DMS153 treated with DMSO at 0.1 percent for 48 hours (cell line): ENCODE results near the gene CCL27.
A peak's percentile ranks its signal among the peaks of the same experiment; 100 is the strongest.

Source experiments
- DNase-seq: peaks from one replicate; lab custom pipeline; 2025; ENCODE audit not compliant: unreplicated experiment; lab: John Stamatoyannopoulos, UW

The CCL27 gene

DNA sequence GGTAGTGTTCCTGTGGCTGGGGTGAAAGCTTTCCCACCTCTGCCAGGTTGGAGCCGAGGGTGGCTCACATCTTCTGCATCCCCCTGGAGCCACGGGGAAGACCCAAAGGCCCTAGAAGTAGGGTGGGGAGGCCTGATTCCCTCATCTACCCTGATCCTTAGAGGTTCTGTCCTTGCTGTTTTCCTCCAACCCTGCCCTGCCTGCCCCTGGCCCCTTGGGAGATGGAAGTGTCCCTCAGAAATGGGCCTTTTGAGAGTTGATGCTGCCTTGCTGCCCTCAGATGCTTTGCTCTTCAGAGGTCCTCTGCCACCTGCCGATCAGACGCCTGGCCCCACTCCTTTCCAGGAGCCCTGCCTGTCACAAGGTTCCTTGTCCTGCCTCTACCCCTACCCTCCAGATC is 22.4 kb upstream of the CCL27 start:
- DNase-seq: no peak

GRCh38 chr9:34684145-34684544 is 21.7 kb upstream of the CCL27 start:
- DNase-seq: no peak

DNA sequence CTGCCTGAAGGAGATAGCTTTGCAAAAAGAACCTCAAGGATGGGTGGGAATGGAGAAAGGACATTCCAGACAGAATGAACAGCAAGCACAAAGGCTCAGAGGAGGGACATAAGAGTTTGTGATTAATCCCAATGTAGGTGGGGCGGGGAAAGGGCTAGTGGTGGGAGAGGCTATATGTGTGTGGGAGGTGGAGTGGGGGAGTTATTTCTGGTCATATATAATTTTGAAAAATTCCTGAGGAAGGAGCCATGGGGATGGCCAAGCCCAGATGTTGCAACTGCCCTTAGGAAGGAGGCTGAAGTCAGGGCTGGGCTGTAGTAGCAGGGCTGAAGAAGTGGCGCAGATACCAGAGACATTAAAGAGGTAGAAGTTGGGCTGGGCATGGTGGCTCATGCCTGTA is 13.4 kb upstream of the CCL27 start:
- no peak for DNase-seq

DNA sequence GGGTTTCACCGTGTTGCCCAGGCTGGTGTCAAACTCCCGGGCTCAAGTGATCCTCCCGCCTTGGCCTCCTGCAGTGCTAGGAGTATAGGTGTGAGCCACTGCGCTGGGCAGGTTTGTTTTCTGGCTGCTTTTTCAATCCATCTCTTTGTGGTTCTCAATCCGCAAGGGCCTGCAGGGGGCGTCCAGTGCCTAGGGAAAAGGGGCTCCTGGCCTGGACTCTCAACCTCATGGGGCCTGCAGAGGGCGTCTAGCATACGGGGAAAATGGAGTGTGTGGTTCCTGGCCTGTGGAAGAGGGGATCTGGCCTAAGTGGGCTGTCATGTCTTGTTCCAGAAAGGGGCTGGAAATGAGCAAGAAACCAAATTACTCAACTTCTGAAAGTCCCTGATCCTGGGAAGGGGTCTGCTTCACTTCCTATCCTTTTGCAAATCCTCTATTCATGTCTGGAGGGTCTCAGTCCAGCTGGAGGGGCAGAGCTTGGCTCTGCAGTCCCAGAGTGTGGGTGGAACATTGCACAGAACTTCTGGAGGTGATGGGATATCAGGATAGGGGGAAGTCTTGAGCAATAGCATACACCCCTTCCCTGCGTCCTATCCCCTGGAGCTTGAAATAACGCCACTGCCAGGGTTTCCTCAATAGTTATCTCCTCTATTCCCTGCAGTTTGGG is 12.7 kb upstream of the CCL27 start:
- DNase-seq: peak; percentile 38

GRCh38 chr9:34674440-34674839 is 12.0 kb upstream of the CCL27 start:
- no peak for DNase-seq

GRCh38 chr9:34671307-34671706 is 8.8 kb upstream of the CCL27 start:
- no peak for DNase-seq

GRCh38 chr9:34669809-34670562 is 7.5 kb upstream of the CCL27 start:
- no peak for DNase-seq

DNA sequence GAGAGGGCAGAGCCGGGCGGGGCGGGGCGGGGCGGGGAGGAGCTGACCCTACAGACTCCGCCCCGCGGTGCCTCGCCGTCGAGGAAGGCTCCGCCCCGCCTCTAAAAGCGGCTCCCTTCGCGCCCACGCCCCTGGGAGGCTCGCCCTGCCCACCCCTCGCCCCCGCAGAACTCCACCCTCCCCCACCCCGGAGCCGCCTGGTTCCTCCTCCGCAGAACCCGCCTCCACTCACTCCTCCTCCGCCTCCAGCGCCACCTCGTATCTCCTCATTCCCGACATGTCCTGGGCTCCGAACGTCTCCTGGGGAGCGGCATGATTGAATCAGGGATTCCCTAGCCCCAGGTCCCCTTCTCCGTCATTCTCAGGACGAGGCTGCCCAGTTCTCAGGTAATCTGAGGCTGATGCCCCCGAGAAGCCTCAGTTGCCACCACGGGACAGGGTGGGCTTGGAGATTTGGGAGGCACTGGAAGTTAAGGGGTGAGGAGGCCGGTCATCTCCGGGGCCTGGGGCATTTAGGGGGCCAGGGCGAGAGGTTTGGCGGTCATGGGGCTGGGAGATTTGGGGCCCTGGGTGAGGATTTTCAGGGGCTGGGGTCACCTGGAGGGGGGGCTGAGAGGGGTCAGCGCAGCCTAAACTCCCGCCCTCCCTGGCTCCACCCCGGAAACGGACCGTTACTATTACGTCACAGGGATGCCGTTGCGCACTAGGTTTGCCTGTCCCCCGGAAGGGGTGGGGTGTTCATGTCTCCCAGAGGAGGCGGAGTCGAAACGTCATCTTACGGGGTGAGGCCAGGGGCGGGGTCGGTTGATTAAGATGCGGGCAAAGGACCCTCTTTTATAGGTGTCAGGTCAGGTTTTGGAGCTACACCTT is 3.2 kb upstream of the CCL27 start:
- DNase-seq: peak; percentile 81

- no peak for DNase-seq
Observed at GRCh38 chr9:34665067-34665380, 2.6 kb upstream of the CCL27 start.

GRCh38 chr9:34664281-34665066 is 2.0 kb upstream of the CCL27 start:
- peak; percentile 29 for DNase-seq

- DNase-seq: no peak
Observed at GRCh38 chr9:34663303-34663605, 797 bp upstream of the CCL27 start.

DNA sequence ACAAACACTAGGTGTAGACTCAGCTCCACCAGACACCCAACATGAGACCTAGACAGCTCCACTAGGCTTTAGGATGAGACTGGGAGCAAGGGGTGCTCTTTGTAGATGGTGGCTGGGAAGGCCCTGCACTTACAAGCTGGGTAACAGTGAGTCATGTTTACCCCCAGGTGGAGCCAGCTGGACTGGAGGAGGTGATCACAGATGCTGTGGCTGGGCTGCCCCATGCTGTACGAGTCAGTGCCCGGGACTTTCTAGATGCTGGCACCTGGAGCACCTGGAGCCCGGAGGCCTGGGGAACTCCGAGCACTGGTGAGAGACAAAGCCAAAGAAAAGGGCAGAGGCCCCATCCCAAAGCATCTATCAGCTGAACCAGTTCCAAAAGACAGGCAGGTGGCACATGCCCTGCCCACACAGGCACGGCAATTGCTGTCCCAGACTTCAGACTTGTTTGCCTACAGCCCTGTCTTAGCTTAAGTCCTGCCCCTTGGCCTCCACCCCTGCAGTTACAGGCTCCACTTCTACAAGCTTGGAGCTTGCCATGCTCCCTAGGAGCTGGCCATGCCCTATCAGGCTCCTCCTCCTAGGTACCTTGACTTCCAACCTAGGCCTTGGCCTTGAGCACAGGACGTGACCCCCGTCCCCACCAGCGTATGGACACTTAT is 2.7 kb downstream of the CCL27 start:
- DNase-seq: no peak

DNA sequence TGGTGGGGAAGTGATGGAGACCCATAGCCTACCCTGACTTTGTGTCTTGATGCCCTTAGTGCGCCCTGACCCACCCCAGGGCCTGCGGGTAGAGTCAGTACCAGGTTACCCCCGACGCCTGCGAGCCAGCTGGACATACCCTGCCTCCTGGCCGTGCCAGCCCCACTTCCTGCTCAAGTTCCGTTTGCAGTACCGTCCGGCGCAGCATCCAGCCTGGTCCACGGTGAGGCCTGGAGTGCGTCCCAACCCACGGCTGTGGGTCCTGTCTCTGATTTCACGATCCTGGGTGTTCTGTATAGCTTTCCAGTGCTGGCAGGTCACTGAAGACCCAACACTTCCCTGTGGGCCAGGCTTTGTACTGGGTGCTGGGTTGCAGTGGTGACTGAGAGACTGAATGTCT is 4.0 kb downstream of the CCL27 start:
- no peak for DNase-seq

GRCh38 chr9:34656992-34657391 is 5.5 kb downstream of the CCL27 start:
- DNase-seq: no peak

GRCh38 chr9:34655394-34655793 is 7.1 kb downstream of the CCL27 start:
- no peak for DNase-seq

- DNase-seq: no peak
Observed at GRCh38 chr9:34654323-34655051, 8.0 kb downstream of the CCL27 start.

DNA sequence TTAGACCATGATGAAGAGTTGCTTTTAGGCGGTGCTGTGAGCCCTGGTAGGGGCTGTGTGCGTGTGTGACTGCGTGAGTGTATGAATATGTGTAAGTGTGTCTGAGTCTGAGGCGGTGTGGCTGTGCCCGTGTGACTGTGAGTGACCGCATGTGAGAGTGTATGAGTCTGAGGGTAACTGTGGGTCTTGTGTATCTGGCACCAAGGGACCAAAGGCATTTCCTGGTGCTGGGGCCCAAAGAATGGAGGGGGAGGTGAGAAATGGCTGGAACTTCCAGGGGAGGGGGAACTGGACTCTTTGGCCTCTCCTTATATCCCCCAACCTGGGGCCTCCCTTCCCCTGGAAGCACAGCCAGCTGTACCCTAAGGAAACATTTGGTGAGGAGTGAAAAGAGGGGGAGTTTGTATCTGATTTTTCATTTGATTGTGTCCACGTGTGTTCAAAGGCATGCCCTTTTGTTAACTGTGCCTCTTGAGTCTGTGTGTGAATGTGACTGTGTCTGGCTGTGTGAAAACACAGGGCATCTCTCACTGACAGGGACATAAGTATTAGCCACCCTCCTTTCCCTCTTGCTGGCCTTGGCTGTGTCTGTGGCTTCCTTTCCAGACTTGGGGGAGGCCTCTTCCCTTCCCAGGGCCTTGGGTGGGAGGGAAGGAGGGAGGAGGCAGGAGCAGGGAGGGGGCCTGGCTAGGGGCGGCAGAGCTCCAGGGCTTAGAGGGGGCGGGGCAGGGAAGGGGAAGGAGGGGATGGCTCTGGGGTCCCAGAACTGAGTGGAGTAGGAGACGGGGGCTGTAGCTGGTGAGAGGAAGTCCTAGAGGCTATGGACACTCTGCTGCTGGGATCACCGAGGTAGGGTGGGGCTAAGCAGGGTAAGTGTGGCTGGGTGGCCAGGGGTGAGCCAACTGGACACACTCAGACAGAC is 9.0 kb downstream of the CCL27 start:
- DNase-seq: no peak

GRCh38 chr9:34652602-34653000 is 9.9 kb downstream of the CCL27 start:
- DNase-seq: no peak
